ENCODE results near the gene THAP6. TPM values are rescaled to one million over a fixed set of nuclear protein-coding genes. Genes with fewer than 3 reads are reported as not detected.
A peak's percentile ranks its signal among the peaks of the same experiment; 100 is the strongest.
"Not testable (repeated sequence)": the region's sequence is repeated elsewhere in the genome, so short reads cannot be mapped to it uniquely, and the experiment has no call there.

Gene THAP6
- total RNA-seq, 1 donor from 2014 or later, result 2.4 TPM

DNA sequence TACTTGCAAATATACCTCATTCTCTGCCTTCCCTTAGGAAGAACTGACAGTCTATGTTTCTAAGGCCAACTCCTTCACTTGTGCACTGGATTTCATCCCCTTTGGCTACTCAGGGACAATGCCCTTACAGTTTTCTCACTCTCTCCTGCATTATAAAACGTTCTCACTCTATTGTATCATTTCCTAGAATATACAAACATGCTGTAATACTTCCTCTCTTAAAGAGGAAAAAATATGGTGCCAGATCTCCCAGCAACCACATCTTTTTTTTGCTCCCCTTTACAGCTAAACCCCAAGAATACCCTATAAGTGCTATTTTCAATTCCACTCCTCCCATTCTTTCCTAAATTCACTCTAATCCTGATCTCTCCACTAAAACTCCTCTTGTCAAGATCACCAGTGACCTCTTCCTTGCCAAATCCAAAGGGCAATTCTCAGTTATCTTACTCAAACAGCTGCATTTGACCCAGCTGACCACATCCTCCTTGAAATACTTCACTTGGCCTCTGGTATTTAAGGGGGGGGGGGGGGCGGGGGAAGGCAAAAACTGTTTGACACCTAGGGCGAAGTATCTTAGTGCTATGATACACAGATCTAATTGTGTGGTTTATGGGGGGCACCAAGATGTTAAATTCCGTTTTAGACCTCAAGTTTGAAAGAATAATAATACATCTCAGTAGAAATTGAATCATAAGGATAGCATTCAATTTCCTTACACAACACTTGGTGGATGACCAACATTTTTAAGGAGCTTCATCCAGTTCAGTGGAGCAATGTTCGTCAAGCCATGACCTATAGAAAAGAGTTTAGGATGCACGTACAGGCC, 1.7 kb upstream of the THAP6 start:
- Histone ChIP-seq H3K4me3 (peak overlapping the region; percentile 85 to 90), H3K36me3 (peaks cover 7 to 12% of the 10 kb centered on the region in 2 donors), H3K4me1 (peaks cover 8 to 32% of the 10 kb centered on the region in 2 donors), H3K9me3 (no peaks in the 10 kb centered on the region), H3K27me3 (no peaks in the 10 kb centered on the region), H3K27ac (peak overlapping the region; percentile 92 to 95)
- no peak for DNase-seq (ENCODE audit: low spot score in 2 of 2)
- TF ChIP-seq, protein P1, sequence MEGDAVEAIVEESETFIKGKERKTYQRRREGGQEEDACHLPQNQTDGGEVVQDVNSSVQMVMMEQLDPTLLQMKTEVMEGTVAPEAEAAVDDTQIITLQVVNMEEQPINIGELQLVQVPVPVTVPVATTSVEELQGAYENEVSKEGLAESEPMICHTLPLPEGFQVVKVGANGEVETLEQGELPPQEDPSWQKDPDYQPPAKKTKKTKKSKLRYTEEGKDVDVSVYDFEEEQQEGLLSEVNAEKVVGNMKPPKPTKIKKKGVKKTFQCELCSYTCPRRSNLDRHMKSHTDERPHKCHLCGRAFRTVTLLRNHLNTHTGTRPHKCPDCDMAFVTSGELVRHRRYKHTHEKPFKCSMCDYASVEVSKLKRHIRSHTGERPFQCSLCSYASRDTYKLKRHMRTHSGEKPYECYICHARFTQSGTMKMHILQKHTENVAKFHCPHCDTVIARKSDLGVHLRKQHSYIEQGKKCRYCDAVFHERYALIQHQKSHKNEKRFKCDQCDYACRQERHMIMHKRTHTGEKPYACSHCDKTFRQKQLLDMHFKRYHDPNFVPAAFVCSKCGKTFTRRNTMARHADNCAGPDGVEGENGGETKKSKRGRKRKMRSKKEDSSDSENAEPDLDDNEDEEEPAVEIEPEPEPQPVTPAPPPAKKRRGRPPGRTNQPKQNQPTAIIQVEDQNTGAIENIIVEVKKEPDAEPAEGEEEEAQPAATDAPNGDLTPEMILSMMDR (IDR thresholded peaks at IDR 0.05), result no peak
- intact Hi-C loops (cut with DNase I), result loop anchor here (5.0 to 10.0 kb wide), 4 partner anchors 215 to 1038 kb away; partner anchors contain the start of genes BTC and NAAA

DNA sequence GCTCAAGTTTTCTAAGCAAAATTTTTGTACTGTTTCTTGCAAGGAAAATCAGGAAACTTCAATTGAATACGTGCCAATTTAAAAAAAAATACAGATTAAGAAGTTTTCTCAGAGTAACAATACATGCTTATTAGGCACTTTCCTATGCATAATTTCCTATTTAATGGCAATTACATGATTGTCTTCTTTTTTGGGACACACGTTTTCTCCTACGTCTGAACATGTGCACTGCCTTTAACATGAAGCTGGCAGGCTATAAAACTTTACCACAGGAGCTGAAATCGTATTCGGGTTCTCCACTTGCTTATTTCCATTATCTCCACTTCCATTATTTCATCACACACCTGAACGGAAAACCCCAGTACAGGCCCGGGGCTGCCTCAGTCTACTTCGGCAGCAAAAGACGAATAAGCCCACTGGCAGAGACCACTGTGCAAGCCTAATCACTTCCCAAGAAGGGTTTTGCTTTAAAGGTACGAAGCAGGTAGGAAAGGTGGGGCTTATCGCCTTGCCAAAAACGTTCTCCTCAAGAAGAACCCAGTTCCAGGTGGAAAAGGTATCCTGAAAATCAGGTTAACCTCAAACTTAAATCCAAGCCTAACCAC, 645 bp upstream of the THAP6 start:
- DNase-seq (ENCODE audit: low spot score in 2 of 2), result no peak
- H3K27ac ChIP-seq, result peak overlapping the region; percentile 92 to 95
- H3K4me3 ChIP-seq, result peak overlapping the region; percentile 85 to 90
- TF ChIP-seq, protein P1 (IDR thresholded peaks at IDR 0.05), result no peak
- no peaks in the 10 kb centered on the region for H3K9me3 ChIP-seq
- intact Hi-C loops (cut with DNase I), result loop anchor here (2.0 to 10.0 kb wide), 6 partner anchors 19 to 1039 kb away; partner anchors contain the start of genes BTC, NAAA and PARM1
- H3K36me3 ChIP-seq, result peaks cover 11 to 14% of the 10 kb centered on the region in 2 donors
- peaks cover 8 to 32% of the 10 kb centered on the region in 2 donors for H3K4me1 ChIP-seq
- H3K27me3 ChIP-seq, result no peaks in the 10 kb centered on the region

GRCh38 chr4:75514949-75515612, 808 bp downstream of the THAP6 start:
- TF ChIP-seq, protein P1 (IDR thresholded peaks at IDR 0.05), result no peak
- H3K27me3 ChIP-seq, result no peaks in the 10 kb centered on the region
- H3K4me1 ChIP-seq, result peaks cover 8 to 32% of the 10 kb centered on the region in 2 donors
- peaks cover 11 to 20% of the 10 kb centered on the region in 2 donors for H3K36me3 ChIP-seq
- peak overlapping the region; percentile 92 to 95 for H3K27ac ChIP-seq
- no peaks in the 10 kb centered on the region for H3K9me3 ChIP-seq
- intact Hi-C loops (cut with DNase I), result loop anchor here (2.0 to 10.0 kb wide), 6 partner anchors 20 to 1040 kb away; partner anchors contain the start of genes BTC, NAAA and PARM1
- peak overlapping the region; percentile 85 to 90 for H3K4me3 ChIP-seq
- DNase-seq (ENCODE audit: low spot score in 2 of 2), result no peak

GRCh38 chr4:75516144-75516543, 1.9 kb downstream of the THAP6 start:
- Histone ChIP-seq H3K4me3 (no peak overlapping the region), H3K36me3 (peaks cover 11 to 20% of the 10 kb centered on the region in 2 donors), H3K4me1 (peaks cover 8 to 23% of the 10 kb centered on the region in 2 donors), H3K9me3 (no peaks in the 10 kb centered on the region), H3K27ac (no peak overlapping the region), H3K27me3 (no peaks in the 10 kb centered on the region)
- intact Hi-C loops (cut with DNase I), result loop anchor here (10.0 kb wide), 1 partner anchor 1041 kb away; no protein-coding TSS in a partner anchor
- TF ChIP-seq, protein P1 (IDR thresholded peaks at IDR 0.05), result no peak
- no peak for DNase-seq (ENCODE audit: low spot score in 2 of 2)

DNA sequence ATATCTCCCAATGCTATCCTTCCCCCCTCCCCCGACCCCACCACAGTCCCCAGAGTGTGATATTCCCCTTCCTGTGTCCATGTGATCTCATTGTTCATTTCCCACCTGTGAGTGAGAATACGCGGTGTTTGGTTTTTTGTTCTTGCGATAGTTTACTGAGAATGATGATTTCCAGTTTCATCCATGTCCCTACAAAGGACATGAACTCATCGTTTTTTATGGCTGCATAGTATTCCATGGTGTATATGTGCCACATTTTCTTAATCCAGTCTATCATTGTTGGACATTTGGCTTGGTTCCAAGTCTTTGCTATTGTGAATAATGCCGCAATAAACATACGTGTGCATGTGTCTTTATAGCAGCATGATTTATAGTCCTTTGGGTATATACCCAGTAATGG, 5.2 kb downstream of the THAP6 start:
- not testable (repeated sequence) for H3K4me1 ChIP-seq; H3K4me3 ChIP-seq; DNase-seq (ENCODE audit: low spot score in 2 of 2); H3K9me3 ChIP-seq; H3K27ac ChIP-seq; H3K27me3 ChIP-seq
- peaks cover 14 to 35% of the 10 kb centered on the region in 2 donors for H3K36me3 ChIP-seq
- intact Hi-C loops (cut with DNase I), result loop anchor here (10.0 kb wide), 1 partner anchor 1045 kb away; no protein-coding TSS in a partner anchor
